DMS153 (cell line): ENCODE measurements around the gene MAP3K14.

Source experiments
- DNase-seq: peaks from one replicate; lab custom pipeline; 2025; lab: John Stamatoyannopoulos, UW

Gene MAP3K14

DNA sequence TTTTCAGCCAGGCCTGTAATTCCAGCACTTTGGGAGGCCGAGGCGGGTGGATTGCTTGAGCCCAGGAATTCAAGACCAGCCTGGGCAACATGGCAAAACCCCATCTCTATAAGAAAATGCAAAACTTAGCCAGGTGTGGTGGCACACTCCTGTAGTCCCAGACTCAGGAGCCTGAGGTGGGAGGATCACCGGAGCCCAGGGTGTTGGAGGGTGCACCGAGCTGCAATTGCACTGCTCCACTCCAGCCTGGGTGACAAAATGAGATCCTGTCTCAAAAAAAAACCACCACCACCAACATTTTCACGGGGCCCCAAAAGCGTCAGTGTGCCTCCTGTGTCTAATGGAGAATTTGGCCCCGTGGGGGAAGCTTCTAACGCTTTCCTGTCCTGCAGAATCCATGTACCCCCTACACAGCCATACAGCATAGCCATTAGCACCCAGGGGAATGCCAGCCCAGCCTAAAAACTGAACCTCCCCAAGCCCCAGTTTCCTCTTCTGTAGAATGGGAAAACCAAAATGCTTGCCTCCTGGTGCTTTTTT is 22.2 kb upstream of the MAP3K14 start:
- DNase-seq = no peak

DNA sequence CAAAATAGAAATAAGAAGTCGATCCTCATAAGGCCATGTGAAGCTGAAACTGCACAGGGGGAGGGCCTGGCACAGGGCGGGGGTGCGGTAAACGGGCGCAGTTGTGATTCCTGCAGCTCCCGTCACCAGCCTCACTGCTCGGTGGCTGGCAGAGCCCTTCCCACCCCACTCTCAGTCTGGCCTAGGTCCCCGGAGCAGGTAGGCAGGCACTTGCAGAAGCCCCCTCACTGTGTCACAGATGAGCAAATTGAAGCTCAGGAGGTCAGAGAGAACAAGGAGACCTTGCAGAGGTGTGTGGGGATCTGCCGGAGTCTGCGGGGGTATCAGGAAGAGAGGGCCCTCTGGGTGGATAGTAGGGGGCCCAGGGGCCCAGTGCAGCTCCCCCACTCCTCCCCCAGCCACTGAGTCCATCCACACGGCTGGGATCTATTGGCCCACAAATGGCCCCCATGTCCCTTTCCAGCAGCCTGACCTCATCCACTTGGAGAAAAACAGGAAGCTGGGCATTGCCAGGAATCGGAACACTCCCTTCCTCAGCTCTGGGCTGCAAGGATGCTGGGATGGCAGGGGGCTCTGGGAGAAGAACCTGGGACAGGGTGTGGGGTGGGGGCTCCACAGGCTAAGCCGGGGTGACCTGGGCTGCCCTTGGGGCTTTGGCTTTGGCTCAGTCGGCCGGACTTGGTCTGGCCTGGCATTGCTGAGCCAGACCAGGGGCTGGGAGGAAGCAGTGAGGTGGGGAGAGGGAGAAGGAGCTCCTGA is 21.4 kb upstream of the MAP3K14 start:
- DNase-seq = peak; percentile 22

DNA sequence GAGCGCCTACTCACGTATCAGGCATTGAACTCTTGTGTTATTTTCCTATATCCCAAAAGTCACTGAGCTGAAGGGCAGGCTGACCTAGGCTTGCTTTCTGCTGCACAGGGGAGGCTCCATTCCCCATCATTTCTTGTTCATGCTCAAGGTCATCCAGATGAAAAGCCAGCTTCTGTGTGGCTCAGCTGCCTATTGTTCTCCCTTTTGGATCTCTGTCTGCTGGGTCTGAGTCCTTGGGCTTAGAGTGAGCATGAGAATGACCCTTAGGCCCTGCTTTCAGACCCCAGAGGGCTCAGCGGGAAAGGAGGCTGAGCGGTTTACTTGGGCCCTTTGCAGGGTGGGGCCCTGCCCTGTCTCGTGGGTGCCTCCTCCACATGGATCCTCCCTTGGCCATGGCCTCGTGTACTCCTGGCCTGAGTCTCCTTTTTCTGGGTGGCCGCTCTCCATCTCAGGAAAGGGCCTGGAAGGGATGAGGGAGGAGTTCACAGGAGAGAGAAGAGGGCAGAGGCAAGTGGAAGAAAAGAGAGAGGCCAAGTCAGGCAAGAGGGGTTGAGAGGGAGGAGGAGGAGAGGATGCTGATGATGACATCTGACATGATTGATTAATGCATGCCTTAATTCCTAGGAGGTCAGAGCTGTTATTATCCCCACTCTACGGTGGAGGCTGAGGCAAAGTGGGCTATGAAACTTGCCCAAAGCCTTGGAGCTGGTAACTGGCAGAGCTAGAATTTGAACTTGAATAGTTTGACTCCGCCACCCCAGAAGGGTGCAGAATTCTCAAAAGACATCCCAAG is 19.8 kb upstream of the MAP3K14 start:
- DNase-seq = no peak

DNA sequence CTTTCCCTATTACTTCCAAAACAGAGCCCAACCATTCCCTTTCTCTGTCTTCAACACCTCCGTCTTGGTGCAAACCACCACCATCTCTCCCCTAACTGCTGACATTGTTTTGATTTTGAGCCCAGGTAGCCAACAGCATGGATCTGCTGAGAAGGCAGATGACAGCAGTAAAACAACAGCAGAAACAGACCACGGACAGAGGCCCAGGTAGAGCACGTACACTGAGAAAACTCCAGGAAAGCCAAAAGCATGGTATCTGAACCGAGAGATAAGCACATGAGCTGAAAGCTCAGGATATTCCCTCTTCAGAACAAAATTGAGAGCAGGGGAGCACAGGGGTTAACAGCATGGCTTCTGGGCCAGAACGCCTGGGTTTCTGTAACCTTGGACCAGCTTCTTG is 18.9 kb upstream of the MAP3K14 start:
- DNase-seq = no peak

DNA sequence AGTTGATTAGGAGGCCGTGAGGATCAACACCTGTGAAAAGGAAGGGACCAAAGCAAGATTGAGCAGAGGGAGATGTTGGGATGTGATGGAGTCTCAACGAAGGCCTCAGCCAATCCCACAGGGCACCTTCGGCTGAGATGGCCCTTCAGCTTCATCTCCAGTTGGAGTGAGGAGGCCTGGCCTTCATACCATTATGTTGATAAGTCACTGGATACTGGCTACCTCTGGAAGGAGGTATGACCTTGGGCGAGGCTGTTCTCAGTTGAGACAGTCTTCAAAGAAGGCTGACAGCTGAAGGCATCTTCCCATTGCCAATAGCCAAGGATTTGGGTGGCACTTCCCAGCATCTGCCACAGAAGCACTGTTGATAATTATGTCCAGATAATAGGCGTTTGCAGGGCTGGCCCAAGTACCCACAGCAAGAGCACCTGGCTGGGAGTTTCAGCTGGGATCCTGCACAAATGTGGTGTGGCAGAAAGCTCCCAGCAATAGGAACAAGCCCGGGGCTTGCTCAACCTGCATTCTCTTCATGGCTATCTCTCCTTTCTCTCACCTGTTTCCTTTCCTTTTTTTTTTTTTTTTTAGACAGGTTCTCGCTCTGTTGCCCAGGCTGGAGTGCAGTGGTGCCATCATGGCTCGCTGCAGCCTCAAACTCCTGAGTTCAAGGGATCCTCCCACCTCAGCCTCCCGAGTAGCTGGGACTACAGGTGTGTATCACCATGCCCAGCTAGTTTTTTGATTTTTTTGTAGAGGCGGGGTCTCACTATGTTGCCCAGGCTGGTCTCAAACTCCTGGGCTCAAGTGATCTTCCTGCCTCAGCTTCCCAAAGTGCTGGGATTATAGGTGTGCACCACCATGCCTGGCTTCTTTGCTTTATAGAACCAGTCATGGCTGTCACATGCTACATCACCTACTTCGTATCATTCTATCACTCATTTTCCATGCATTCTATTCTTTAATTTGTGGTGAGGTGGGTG is 18.2 kb upstream of the MAP3K14 start:
- no peak for DNase-seq

DNA sequence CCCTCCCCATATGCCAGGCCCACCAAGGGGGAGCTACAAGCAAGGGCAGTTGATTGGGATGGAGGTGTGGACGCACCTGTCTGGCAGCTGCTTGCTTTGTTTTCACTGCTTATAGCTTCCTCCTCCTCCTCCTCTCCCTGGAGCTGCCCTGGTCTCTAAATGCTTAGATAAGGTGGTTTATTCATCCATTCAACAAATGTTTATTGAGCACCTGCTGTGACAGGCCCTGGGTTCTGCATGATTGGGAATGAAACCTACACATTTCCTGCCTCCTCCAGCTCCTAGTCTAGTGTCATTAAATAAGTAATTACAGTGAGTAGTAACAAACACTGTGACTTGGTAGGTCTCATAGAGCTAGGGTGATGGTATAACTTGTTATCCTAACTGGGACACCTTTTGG is 17.4 kb upstream of the MAP3K14 start:
- peak; percentile 94 for DNase-seq

DNA sequence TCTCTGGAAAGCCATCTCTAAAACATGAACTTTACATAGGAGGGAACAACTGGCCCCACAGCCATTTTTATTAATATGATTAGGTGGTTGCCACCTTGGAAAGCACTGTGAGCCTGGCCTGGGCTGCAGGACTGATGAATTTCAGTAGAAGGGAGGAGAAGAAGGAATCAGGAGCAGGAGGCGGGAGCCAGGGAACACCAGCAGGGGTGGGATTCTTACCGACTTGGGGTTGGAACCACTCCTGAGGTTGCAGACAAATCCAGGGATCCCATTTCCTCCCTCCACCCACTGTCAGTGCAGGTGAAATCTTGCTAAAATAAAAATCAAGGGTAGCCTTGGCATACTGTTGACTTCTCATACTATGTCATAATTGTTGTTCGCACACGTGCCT is 16.9 kb upstream of the MAP3K14 start:
- DNase-seq = no peak

DNA sequence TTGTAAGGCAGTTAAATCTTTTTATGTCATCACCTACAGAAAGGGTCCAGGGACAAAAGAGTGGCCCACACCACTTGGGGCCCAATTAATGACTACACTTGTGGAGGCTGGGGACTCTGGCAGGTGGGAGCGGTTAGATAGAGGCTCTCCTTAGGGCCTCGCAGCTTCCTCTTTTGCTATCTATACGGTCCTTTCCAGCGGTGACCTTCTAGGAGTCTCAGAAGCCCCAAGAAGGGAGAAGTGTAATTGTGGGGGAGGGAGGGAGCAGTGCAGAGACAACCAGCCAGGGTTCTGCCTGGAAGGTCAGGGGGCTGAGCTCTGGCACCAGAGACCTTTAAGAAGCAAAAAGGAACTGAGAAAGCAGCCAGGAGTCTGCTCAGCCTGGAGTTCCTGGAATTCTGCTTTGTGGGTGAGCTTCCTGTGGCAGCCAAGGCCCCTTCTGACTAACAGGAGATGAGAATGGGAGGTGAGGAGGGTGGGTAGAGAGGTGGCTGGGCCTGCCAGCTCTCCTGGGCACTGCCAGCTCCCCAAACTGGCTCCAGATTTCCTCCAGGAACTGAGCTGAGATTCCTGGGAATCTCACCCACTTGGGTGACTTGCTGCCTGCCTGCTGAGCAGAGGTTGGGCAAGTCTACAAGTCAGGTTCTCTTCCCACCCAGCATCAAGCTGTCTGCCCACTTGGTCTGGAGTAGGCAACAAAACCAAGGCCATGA is 16.3 kb upstream of the MAP3K14 start:
- DNase-seq = no peak

DNA sequence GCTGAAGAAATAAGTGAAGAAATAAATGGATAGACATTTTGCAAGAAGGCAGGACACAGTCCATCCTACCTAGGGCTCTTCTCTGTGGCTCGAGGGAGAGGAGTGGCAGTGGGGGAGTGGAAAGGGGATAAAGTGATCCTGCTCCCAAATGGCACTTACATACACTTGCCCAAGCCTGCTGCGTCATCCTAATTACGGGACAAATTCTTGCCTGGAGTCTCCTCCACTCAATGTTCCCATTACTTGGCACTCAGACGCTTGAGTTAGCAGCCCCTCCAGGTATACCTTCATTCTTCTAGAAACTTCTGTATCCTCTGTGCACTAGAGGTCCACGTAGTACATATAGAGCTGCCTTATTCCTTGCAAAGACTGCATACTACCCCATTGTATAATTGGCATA is 15.7 kb upstream of the MAP3K14 start:
- DNase-seq = no peak

DNA sequence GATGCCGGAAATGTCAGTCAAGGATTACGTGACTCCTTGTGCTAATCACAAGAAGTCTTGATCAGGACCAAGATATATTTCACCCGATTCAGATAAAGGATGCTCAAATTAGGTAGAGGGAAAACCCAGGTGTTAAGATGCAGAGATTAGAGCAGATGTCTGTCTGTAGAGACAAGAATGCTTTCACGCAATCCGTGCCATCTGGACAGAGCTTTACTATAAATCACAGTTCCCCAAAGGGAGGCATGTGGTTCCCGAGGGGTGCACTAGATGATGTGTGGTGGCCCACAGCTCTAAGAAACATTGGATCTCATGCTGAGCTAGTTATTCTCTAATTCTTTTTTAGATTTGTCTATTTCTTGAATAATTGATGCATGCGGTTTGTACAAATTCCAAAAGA is 9.8 kb upstream of the MAP3K14 start:
- no peak for DNase-seq

DNA sequence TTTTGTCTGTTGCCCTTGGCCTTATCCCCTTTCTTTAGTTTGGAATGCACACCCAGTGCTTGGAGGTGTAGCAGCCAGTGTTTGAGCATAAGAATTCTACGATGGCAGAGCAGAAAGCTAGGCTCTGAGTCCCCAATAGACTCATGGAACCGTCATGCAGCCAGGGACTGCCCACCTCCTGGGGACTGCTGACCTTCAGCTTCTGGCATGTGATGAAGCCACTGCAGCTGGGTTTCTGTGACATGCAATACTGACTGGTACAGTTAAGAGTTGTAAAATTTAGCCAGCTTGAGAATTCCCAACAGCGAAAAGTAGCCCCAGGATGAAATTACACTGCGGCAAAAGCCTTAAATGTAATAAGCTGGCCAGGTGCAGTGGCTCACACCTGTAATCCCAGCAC is 9.0 kb upstream of the MAP3K14 start:
- no peak for DNase-seq

DNA sequence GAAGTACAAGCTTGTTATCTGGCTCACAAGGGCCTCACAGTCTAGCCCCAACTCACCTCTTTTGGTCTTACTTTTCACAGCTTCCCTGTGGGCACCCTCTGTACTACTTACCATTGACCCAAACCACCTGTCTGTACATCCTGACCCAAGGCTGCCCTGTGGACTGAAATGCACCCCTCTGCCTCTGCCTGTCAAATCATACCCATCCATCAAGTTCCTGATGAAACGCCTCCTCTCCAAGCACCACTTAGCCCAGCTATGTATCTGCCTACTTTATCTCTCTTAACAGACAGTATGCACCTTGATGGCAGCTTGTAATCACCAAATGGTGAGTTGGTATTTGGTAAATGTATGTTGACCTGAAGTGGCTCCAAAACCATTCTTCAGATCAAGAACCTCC is 7.5 kb upstream of the MAP3K14 start:
- no peak for DNase-seq

DNA sequence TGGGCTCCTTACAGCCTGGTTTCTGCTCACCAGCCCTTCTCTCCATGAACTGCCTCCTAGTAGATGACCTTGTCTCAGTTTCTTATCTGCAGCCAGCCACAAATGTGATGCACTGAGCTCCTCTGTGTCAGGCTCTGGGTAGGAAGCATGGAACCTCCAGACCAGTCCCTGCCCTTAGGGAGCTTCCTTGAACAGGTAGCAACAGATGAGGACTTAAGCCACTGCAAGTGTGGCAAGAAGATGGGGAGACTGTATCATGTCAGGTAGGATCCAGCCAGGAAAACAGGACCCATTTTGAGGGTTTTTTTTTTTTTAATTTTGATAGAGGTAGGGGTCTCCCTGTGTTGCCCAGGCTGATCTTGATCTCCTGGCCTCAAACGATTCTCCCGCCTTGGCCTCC is 5.3 kb upstream of the MAP3K14 start:
- DNase-seq = no peak

DNA sequence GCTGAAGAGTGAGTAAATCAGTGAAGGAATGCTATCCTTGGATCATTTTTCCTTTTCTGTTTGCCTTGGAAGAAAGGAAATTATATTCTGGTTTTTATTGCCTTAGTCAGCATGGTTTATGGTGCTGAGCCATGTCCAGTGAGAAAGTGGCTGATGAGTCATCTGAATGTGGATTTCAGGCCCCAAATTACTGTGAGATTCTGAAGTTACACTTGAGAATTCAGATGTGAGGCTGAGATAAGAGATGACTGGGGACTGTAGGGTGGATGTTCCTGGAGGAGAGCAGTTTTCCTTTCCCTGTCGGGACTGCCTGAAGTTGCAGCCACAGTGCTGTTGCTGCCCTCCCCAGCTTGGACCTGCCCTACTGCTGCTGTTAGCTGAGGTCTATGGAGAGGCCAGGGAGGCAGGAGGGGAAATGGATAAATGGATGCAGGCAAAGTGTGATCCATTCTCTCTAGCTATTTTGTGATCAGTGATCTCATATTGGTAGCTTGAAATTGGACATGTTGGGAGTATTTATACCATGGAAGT is 4.2 kb upstream of the MAP3K14 start:
- no peak for DNase-seq

DNA sequence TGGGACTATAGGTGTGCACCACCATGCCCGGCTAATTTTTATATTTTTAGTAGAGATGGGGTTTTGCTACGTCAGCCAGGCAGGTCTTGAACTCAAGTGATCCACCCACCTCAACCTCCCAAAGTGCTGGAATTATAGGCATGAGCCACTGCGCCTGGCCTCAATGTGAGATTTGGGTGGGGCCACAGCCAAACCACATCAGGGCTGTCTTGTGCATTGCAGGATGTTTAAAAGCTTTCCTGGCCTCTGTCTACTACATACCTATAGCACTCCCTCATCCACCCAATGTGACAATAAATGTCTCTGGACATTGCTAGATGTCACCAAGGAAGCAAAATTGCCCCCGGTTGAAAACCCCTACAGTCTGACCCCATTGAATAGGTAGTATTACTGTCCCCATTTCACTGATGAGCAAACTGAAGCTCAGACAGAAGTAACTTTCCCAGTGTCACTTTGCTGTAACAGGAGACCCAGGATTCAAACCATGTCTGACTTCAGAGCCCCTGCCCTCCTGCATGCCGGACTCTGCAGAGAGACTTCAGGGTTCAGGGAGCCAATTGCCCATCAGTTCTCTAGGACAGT is 3.6 kb upstream of the MAP3K14 start:
- DNase-seq = no peak

DNA sequence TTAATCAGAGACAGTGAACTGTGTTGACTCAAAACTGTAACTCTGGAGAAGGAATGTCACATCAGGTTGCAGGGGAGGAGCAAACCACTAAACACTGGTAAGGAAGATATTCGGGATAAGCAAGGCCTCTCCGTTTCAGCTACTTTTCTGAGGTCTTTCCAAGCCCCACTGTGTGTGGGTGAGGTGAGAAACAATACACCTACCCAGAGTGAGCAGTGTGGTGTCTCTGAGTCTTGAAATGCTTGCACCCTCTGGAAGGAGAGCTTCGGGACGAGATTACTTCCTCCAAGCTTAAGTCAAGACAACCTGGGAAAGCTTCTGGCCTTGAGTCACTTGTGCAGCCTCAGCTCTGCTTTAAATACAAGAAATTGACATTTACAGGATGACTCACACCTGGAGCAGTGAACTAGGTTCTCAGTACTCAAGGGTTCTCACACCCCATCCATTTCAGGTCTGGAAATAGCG is 2.5 kb upstream of the MAP3K14 start:
- no peak for DNase-seq

DNA sequence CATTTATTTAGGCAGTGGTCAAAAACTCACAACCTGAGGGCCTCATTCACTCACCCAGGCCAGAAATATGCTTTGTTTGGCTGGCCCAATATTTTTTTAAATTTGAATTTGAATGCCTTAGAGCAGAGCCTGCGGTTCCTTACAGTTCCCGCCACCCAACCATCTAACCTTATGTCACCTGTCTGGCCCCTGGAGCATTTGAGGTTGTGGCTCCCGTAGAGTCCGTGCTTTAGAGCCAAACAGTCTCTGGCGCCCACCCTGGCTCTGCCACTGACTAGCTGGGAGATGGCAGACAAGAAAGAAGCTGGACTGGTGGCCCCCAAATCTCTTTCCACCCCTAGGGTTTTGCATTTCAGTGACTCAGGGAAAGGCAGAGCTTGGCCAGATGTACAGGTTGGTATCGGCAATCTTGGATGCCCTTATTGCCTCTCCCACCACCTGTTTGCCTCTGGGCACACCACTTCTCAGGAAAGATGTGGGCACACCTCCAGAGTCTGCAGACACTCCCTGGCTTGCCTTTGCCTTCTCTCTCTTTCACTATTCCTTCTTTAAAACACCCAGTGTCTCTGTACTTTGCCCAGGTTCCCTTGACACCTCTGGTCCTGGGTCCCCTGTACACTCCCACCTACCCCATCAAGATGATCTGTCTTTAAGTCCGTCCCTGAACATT is 1.9 kb upstream of the MAP3K14 start:
- DNase-seq = no peak

DNA sequence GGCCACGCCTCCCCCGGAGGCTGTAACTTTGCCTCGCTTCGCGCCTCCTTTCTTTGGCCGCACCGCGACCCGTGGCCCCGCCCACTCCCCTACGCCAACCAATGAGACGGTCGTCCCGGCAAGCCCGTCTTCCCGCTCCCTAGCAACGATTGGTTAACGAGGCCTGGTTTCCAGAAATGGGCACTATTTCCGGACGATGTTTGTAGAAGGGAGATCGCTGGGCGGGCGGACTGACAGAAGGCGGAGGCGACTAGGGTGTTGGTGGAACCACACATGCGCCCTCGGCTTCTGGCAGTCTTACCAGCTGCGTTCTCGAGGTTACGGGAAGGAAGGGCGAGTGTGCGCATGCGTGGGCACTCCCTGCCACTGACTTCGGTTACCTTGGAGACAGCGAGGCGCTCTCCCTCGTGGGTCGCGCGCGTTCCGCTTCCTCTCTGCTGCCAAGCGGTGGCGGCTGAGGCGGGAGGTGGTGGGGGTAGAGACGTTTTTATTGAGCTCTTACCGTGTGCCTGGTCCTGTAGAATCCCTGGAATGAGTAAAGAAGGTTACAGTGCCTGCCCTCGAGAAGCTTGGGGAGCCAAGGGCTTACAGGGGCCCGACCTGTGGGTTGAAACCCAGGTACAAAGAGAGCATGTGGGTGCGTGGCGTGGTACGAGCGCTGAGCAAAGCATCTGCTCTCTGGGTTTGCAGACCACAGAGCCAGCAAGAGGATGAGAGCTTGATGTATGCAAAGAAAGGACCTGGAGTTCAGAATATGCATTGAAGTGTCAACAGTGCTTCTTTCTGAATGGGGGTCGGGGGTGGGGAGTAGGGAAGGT is 500 bp upstream of the MAP3K14 start:
- peak; percentile 100 for DNase-seq
